A673 (cell line): ENCODE data around the gene LHB. TPM values are rescaled to one million over a fixed set of nuclear protein-coding genes. Genes with fewer than 3 reads are reported as not detected.

Experiments
- BruUV-seq: library from RNA; stranded (reverse); fragments of 400-500 nt; replicated peaks from 2 replicates; lab custom pipeline; 2021; lab: Mats Ljungman, UMichigan
- CTCF ChIA-PET: fragments of 300-600 bp; sonication (Branson Sonifier 250); formaldehyde crosslinking; loops from one replicate; lab custom pipeline; 2022; ENCODE audit warnings: antibody characterized with exemption; lab: Charles Lee
- POLR2A ChIA-PET: fragments of 300-600 bp; sonication (Branson Sonifier 250); formaldehyde crosslinking; loops from one replicate; lab custom pipeline; 2022; ENCODE audit warnings: antibody characterized with exemption; ENCODE audit not compliant: low non-redundant PET; lab: Charles Lee
- DNase-seq: peaks from one replicate; pipeline ENCODE4 v3.0.0-alpha.2; 2015; ENCODE audit warnings: low spot score
- H3K27ac ChIP-seq: fragments of 200-600 bp; sonication (generic); 2 replicates; pipeline ENCODE4 v1.5.1; 2016; ENCODE audit warnings: mixed run types, low read depth, mild to moderate bottlenecking, mixed read lengths, antibody characterized with exemption, low read length; ENCODE audit not compliant: poor library complexity, severe bottlenecking
- H3K27me3 ChIP-seq: fragments of 200-600 bp; sonication (generic); replicated peaks from 2 replicates; pipeline ENCODE4 v1.6.1; 2017; ENCODE audit warnings: mixed run types, low read depth, mild to moderate bottlenecking, mixed read lengths, antibody characterized with exemption, low read length; ENCODE audit not compliant: insufficient read depth, poor library complexity
- H3K36me3 ChIP-seq: fragments of 200-600 bp; sonication (generic); 2 replicates; pipeline ENCODE4 v1.6.1; 2016; ENCODE audit warnings: mixed run types, mild to moderate bottlenecking, mixed read lengths, antibody characterized with exemption, low read length; ENCODE audit not compliant: insufficient read depth, poor library complexity, severe bottlenecking
- H3K4me1 ChIP-seq: fragments of 200-600 bp; sonication (generic); 2 replicates; pipeline ENCODE4 v1.6.1; 2017; ENCODE audit warnings: mixed run types, mild to moderate bottlenecking, mixed read lengths, antibody characterized with exemption, low read length; ENCODE audit not compliant: insufficient read depth, poor library complexity, severe bottlenecking
- H3K4me3 ChIP-seq: fragments of 200-600 bp; sonication (generic); 2 replicates; pipeline ENCODE4 v1.5.1; 2016; ENCODE audit warnings: low read depth, mixed run types, mild to moderate bottlenecking, mixed read lengths, low read length; ENCODE audit not compliant: poor library complexity, severe bottlenecking
- H3K9me3 ChIP-seq: fragments of 200-600 bp; sonication (generic); 2 replicates; pipeline ENCODE4 v1.6.1; 2016; ENCODE audit warnings: mixed run types, low read depth, mild to moderate bottlenecking, mixed read lengths, antibody characterized with exemption, low read length; ENCODE audit not compliant: poor library complexity, severe bottlenecking
- EZH2 ChIP-seq: fragments of 200-600 bp; sonication (generic); IDR thresholded peaks from 2 replicates; pipeline ENCODE4 v1.6.1; 2017; ENCODE audit warnings: borderline replicate concordance, low read depth, mild to moderate bottlenecking, mixed read lengths, antibody characterized with exemption, low read length; ENCODE audit not compliant: poor library complexity, severe bottlenecking
- intact Hi-C: fragments of 100-400 bp; cut with micrococcal nuclease; formaldehyde crosslinking; loops from one replicate; pipeline ENCODE4 v1.10.0; 2022; ENCODE audit not compliant: unreplicated experiment
- total RNA-seq: library from RNA; stranded (reverse); gene quantifications from 2 replicates; pipeline ENCODE4 v1.2.3, GENCODE V29; 2021
- TF ChIP-seq, protein P1 (sequence below): fragments of 300-800, 200-600 bp; sonication (generic); conservative IDR thresholded peaks from 2 replicates; pipeline ENCODE4 v1.5.1; 2017; ENCODE audit warnings: low read depth, mild to moderate bottlenecking, antibody characterized with exemption, low read length, moderate library complexity, mixed read lengths

Gene LHB
- total RNA-seq, 1 experiment from 2014 or later = not detected

- BruUV-seq = no TSS peak
- no peaks in the 10 kb centered on the region for H3K9me3 ChIP-seq
- DNase-seq = no peak
- no peak overlapping the region for H3K27ac ChIP-seq
- H3K36me3 ChIP-seq = peaks cover 44% of the 10 kb centered on the region
- intact Hi-C loops = no loop called here
- H3K27me3 ChIP-seq = no peaks in the 10 kb centered on the region
- POLR2A ChIA-PET = no interaction called here
- CTCF ChIA-PET = interaction anchor here (0.6 kb wide), 1 partner anchor 23 kb away, joined by 3 read pairs; no protein-coding TSS in a partner anchor
- TF ChIP-seq EZH2 = no peak
- TF ChIP-seq, protein P1, sequence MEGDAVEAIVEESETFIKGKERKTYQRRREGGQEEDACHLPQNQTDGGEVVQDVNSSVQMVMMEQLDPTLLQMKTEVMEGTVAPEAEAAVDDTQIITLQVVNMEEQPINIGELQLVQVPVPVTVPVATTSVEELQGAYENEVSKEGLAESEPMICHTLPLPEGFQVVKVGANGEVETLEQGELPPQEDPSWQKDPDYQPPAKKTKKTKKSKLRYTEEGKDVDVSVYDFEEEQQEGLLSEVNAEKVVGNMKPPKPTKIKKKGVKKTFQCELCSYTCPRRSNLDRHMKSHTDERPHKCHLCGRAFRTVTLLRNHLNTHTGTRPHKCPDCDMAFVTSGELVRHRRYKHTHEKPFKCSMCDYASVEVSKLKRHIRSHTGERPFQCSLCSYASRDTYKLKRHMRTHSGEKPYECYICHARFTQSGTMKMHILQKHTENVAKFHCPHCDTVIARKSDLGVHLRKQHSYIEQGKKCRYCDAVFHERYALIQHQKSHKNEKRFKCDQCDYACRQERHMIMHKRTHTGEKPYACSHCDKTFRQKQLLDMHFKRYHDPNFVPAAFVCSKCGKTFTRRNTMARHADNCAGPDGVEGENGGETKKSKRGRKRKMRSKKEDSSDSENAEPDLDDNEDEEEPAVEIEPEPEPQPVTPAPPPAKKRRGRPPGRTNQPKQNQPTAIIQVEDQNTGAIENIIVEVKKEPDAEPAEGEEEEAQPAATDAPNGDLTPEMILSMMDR = no peak
- no peaks in the 10 kb centered on the region for H3K4me1 ChIP-seq
- no peak overlapping the region for H3K4me3 ChIP-seq
Observed at GRCh38 chr19:48985711-48986110, 31.2 kb downstream of the LHB start.

DNA sequence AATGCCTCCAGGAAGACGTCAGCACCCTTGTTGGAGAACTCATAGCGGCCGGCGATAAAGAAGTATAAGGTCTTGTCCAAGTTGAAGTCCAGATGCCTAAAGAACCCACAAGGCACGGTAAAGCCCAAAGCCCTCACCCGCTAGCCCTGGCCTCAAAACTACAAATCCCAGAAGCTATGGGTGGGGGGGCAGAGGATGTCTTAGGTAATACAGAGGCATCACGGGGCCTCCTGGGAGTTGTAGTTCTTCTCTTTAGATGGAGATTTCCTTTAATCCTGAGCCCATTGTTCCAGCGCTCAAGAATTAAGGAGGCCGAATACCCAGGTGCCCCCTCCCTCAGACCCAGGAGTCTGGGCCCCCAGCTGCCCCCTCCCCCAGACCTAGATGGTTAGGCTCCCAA lies 34.6 kb downstream of the LHB start:
- no peaks in the 10 kb centered on the region for H3K4me1 ChIP-seq
- no TSS peak for BruUV-seq
- H3K9me3 ChIP-seq = no peaks in the 10 kb centered on the region
- no peak for TF ChIP-seq EZH2
- TF ChIP-seq, protein P1 = no peak
- POLR2A ChIA-PET = no interaction called here
- intact Hi-C loops = no loop called here
- no peaks in the 10 kb centered on the region for H3K27me3 ChIP-seq
- no peak overlapping the region for H3K4me3 ChIP-seq
- peaks cover 44% of the 10 kb centered on the region for H3K36me3 ChIP-seq
- CTCF ChIA-PET = interaction anchor here (1.2 to 1.8 kb wide), 2 partner anchors 11 to 15 kb away, joined by 3 to 5 read pairs; partner anchors contain the start of genes GYS1 and RUVBL2
- no peak overlapping the region for H3K27ac ChIP-seq
- no peak for DNase-seq

GRCh38 chr19:48977061-48977460 lies 39.8 kb downstream of the LHB start:
- Histone ChIP-seq H3K27me3 (no peaks in the 10 kb centered on the region), H3K36me3 (peaks cover 26% of the 10 kb centered on the region), H3K27ac (no peak overlapping the region), H3K4me1 (no peaks in the 10 kb centered on the region), H3K9me3 (no peaks in the 10 kb centered on the region), H3K4me3 (no peak overlapping the region)
- POLR2A ChIA-PET = no interaction called here
- intact Hi-C loops = no loop called here
- CTCF ChIA-PET = no interaction called here
- BruUV-seq = no TSS peak
- TF ChIP-seq, protein P1 = no peak
- TF ChIP-seq EZH2 = no peak
- DNase-seq = no peak
